GM23338 (cell line): Measurements from ENCODE around the gene SPCS2. TPM values are rescaled to one million over a fixed set of nuclear protein-coding genes. Genes with fewer than 3 reads are reported as not detected.
"Not testable (repeated sequence)": the region's sequence is repeated elsewhere in the genome, so short reads cannot be mapped to it uniquely, and the experiment has no call there.

ENCODE experiments used
- ATAC-seq: fragments of 200-7000 bp; cut with Tn5 transposase; 3 replicates; pipeline ENCODE4 v1.9.1; 2020
- DNase-seq: peaks from one replicate; pipeline ENCODE4 v3.0.0-alpha.2; 2015; ENCODE audit warnings: low spot score
- H2AFZ ChIP-seq: fragments of 200-600 bp; sonication (generic); 2 replicates; pipeline ENCODE4 v1.8.0; 2016; ENCODE audit warnings: antibody characterized with exemption, mild to moderate bottlenecking, moderate library complexity
- H3F3A ChIP-seq: fragments of 200-600 bp; sonication (generic); replicated peaks from 2 replicates; pipeline ENCODE4 v1.8.0; 2017; ENCODE audit warnings: antibody characterized with exemption, mixed run types, low read depth
- H3K27ac ChIP-seq: fragments of 200-600 bp; sonication (generic); 2 replicates; pipeline ENCODE4 v1.6.1; 2016; ENCODE audit warnings: low read depth
- H3K27me3 ChIP-seq: fragments of 200-600 bp; sonication (generic); 2 replicates; pipeline ENCODE4 v1.8.0; 2016; ENCODE audit warnings: mild to moderate bottlenecking, mixed run types, moderate library complexity; ENCODE audit not compliant: insufficient read depth
- H3K36me3 ChIP-seq: fragments of 200-600 bp; sonication (generic); 2 replicates; pipeline ENCODE4 v1.8.0; 2016; ENCODE audit warnings: mild to moderate bottlenecking; ENCODE audit not compliant: insufficient read depth
- H3K4me1 ChIP-seq: fragments of 200-600 bp; sonication (generic); 2 replicates; pipeline ENCODE4 v1.8.0; 2016; ENCODE audit warnings: mild to moderate bottlenecking, moderate library complexity; ENCODE audit not compliant: insufficient read depth
- H3K4me2 ChIP-seq: fragments of 200-600 bp; sonication (generic); 2 replicates; pipeline ENCODE4 v1.7.1; 2017; ENCODE audit warnings: mixed run types
- H3K4me3 ChIP-seq: fragments of 200-600 bp; sonication (generic); 2 replicates; pipeline ENCODE4 v1.6.1; 2016; ENCODE audit warnings: mixed run types
- H3K79me2 ChIP-seq: fragments of 200-600 bp; sonication (generic); replicated peaks from 2 replicates; pipeline ENCODE4 v1.8.0; 2017; ENCODE audit warnings: mild to moderate bottlenecking; ENCODE audit not compliant: insufficient read depth
- H3K9me2 ChIP-seq: fragments of 200-600 bp; sonication (generic); 2 replicates; pipeline ENCODE4 v1.8.0; 2017; ENCODE audit not compliant: insufficient read depth
- H4K20me1 ChIP-seq: fragments of 200-600 bp; sonication (generic); replicated peaks from 2 replicates; pipeline ENCODE4 v1.8.0; 2017; ENCODE audit warnings: mild to moderate bottlenecking; ENCODE audit not compliant: insufficient read depth
- H3K27ac Mint-ChIP-seq: 2 replicates; pipeline ENCODE4 v1.8.0; 2020; ENCODE audit warnings: inconsistent platforms, mild to moderate bottlenecking, moderate library complexity, mixed read lengths
- H3K27me3 Mint-ChIP-seq: 3 replicates; pipeline ENCODE4 v1.8.0; 2022; ENCODE audit warnings: low read depth, mild to moderate bottlenecking, moderate library complexity, mixed read lengths, inconsistent platforms; ENCODE audit not compliant: insufficient read depth, poor library complexity
- H3K36me3 Mint-ChIP-seq: 3 replicates; pipeline ENCODE4 v1.8.0; 2021; ENCODE audit warnings: low read depth, mild to moderate bottlenecking, inconsistent platforms, moderate library complexity, mixed read lengths
- H3K4me1 Mint-ChIP-seq: 3 replicates; pipeline ENCODE4 v1.8.0; 2020; ENCODE audit warnings: mild to moderate bottlenecking, inconsistent platforms, mixed read lengths
- H3K4me3 Mint-ChIP-seq: 3 replicates; pipeline ENCODE4 v1.8.0; 2021; ENCODE audit warnings: moderate library complexity, mild to moderate bottlenecking, inconsistent platforms, mixed read lengths
- H3K9me3 Mint-ChIP-seq: 3 replicates; pipeline ENCODE4 v1.8.0; 2020; ENCODE audit warnings: moderate library complexity, mild to moderate bottlenecking, inconsistent platforms, mixed read lengths
- CREB1 ChIP-seq: fragments of 250-450 bp; sonication (Bioruptor Pico); IDR thresholded peaks from 2 replicates; pipeline ENCODE4 v1.5.0; 2020; ENCODE audit warnings: low read depth, mild to moderate bottlenecking, moderate library complexity
- ETS1 ChIP-seq: IDR thresholded peaks from 2 replicates; pipeline ENCODE4 v1.6.1; 2016; ENCODE audit warnings: antibody characterized with exemption
- EZH2phosphoT487 ChIP-seq: fragments of 200-600 bp; sonication (generic); IDR thresholded peaks from one replicate; pipeline ENCODE4 v1.8.1; 2018; ENCODE audit warnings: antibody characterized with exemption; ENCODE audit not compliant: unreplicated experiment
- NANOG ChIP-seq: IDR thresholded peaks from 2 replicates; pipeline ENCODE4 v1.6.1; 2016; ENCODE audit warnings: antibody characterized with exemption, borderline replicate concordance
- STAT1 ChIP-seq: IDR thresholded peaks from one replicate; pipeline ENCODE4 v1.6.1; 2016; ENCODE audit warnings: antibody characterized with exemption; ENCODE audit not compliant: unreplicated experiment
- ZNF462 ChIP-seq: fragments of 250-450 bp; sonication (Bioruptor Pico); IDR thresholded peaks from 2 replicates; pipeline ENCODE4 v1.5.0; 2020; ENCODE audit warnings: mild to moderate bottlenecking, moderate library complexity
- polyA plus RNA-seq: library from polyadenylated mRNA; unstranded; fragments of >200 nt; fragmentation: Nextera tagmentation; extraction: Ambion mirVana; gene quantifications from 2 replicates; pipeline ENCODE4 v1.2.1, GENCODE V29; 2016
- total RNA-seq: library from RNA; depleted of rRNA; stranded (reverse); fragments of >200 nt; shearing (Covaris generic); gene quantifications from 2 replicates; pipeline ENCODE4 v1.2.3, GENCODE V29; 2014

The SPCS2 gene
- total and polyA plus RNA-seq, 2 experiments from 2014 or later: 115 to 334 TPM

GRCh38 chr11:74989260-74989638 is 40.2 kb downstream of the SPCS2 start (continued):
- TF ChIP-seq ZNF462 (CRISPR knock-in tag) (no peak), STAT1 (no peak), NANOG (no peak), CREB1 (CRISPR knock-in tag) (no peak), ETS1 (no peak), EZH2phosphoT487 (no peak)

GRCh38 chr11:74990150-74990549 is 41.1 kb downstream of the SPCS2 start:
- not testable (repeated sequence) for H3K27me3 Mint-ChIP-seq, H3K27ac ChIP-seq, H3K36me3 Mint-ChIP-seq, H2AFZ ChIP-seq, DNase-seq, H3K9me3 Mint-ChIP-seq, H4K20me1 ChIP-seq, H3K4me1 ChIP-seq, ATAC-seq, H3K9me2 ChIP-seq, H3K27ac Mint-ChIP-seq, H3K27me3 ChIP-seq, H3K4me1 Mint-ChIP-seq, H3F3A ChIP-seq, H3K36me3 ChIP-seq
- peak overlapping the region; percentile 94; the same call in 1 of the 2 replicates for H3K4me2 ChIP-seq
- peak overlapping the region; percentile 98; the same call in 1 of the 2 replicates for H3K4me3 ChIP-seq
- peaks cover 36% of the 10 kb centered on the region for H3K79me2 ChIP-seq
- peak overlapping the region; percentile 95 for H3K4me3 Mint-ChIP-seq
